T-helper 2 cell treated with Interferon-gamma antibody and Interleukin-4, amounts not matched to agents 5 μg/mL and 100 μg/mL, for 36 hours (primary cell): ENCODE data around the gene POTEH.
"Not testable (repeated sequence)": the region's sequence is repeated elsewhere in the genome, so short reads cannot be mapped to it uniquely, and the experiment has no call there.

Experiments
- DNase-seq: peaks from one replicate; pipeline ENCODE4 v3.0.0; 2021; ENCODE audit warnings: low spot score
- H3K27ac Mint-ChIP-seq: one replicate; pipeline ENCODE4 v1.8.0; 2021; ENCODE audit warnings: mild to moderate bottlenecking, mixed read lengths
- H3K27me3 Mint-ChIP-seq: one replicate; pipeline ENCODE4 v1.8.0; 2021; ENCODE audit warnings: low read depth, mixed read lengths
- H3K36me3 Mint-ChIP-seq: one replicate; pipeline ENCODE4 v1.8.0; 2021; ENCODE audit warnings: low read depth, mixed read lengths
- H3K4me1 Mint-ChIP-seq: one replicate; pipeline ENCODE4 v1.8.0; 2021; ENCODE audit warnings: low read depth, mixed read lengths
- H3K4me3 Mint-ChIP-seq: one replicate; pipeline ENCODE4 v1.8.0; 2022; ENCODE audit warnings: mild to moderate bottlenecking, moderate library complexity, mixed read lengths
- H3K9me3 Mint-ChIP-seq: one replicate; pipeline ENCODE4 v1.8.0; 2021; ENCODE audit warnings: mixed read lengths

The POTEH gene

DNA sequence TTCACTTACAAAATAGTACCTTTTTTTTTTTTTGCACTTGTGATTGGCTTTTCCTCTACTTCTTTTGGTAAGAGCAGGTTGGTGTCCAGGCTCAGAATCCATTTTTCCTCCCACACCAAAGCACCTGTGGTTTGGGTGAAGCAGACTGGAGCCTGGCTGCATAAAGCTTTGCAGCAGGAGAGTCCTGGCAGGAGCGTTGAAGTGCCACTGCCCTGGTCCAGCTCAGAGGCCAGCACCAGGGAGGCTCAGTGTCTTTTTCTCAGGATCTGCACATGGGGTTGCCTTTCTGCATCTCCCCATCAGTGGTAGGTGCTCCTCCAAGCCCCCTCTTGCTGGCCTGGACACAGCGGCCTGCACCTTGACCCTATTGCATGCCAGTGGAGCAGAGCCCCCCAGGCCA is 1.7 kb upstream of the POTEH start:
- not testable (repeated sequence) for H3K4me3 Mint-ChIP-seq, H3K36me3 Mint-ChIP-seq, H3K27ac Mint-ChIP-seq, H3K4me1 Mint-ChIP-seq, DNase-seq, H3K27me3 Mint-ChIP-seq, H3K9me3 Mint-ChIP-seq

DNA sequence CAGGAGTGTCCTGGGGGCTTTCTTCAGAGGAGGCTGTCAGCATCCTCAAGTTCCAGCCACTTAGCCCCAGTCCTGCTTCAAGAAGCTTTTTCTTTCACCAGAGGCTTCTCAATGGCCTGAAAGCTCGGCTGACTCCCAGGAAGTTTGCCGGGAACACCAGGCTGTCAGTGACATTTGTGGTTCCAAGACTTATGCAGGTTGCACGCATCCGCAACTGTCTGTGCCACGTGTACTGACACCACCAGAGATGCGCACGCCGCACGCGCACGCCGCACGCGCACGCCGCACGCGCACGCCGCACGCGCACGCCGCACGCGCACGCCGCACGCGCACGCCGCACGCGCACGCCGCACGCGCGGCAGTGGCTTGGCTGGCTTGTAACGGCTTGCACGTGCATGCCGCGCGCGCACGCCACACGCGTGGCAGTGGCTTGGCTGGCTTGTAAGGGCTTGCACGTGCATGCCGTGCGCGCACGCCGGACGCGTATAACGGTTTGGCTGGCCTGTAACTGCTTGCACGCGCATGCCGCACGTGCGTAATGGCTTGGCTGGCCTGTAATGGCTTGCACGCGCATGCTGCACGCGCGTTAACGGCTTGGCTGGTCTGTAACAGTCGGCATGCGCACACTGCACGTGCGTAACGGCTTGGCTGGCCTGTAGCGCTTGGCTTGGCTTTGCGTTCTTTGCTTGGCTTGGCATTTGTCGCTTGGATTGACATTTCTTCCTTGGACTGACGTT is 646 bp upstream of the POTEH start:
- DNase-seq, H3K4me1 Mint-ChIP-seq, H3K4me3 Mint-ChIP-seq, H3K27me3 Mint-ChIP-seq, H3K9me3 Mint-ChIP-seq, H3K27ac Mint-ChIP-seq, H3K36me3 Mint-ChIP-seq: not testable (repeated sequence)

DNA sequence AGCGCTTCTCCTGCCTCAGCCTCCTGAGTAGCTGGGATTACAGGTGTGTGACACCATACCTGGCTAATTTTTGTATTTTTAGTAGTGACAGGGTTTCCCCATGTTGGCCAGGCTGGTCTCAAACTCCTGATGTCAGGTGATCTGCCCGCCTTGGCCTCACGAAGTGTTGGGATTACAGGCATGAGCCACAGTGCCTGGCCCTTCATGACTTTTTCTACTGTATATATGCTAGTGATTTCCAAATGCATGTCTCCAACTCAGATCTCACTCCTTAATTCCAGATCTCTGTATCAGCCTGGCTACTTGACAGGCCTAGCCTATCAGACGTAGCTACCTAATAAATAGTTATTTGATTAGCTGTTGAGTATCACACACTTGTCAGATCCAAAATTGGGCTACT is 23.8 kb downstream of the POTEH start:
- not testable (repeated sequence) for H3K4me1 Mint-ChIP-seq, H3K27ac Mint-ChIP-seq

DNA sequence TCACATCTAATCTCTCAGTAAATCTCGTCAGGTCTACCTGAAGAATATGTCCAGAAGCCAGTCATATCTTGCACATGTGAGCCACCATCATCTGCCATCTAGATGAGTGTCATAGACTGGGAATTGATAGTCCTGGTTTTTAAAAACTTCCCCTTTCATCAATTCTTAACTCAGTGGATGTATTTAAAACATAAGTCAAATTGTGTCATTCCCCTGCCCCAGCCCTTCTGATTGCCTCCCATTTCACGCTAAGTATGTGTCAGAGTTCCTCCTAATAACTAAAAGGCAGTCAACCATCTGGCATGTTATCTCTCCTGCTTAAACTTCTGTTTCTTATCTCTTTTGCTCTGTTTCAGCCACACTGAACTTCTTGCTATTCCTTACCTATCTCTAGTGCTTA is 24.3 kb downstream of the POTEH start:
- H3K27ac Mint-ChIP-seq, H3K9me3 Mint-ChIP-seq, H3K27me3 Mint-ChIP-seq, DNase-seq, H3K36me3 Mint-ChIP-seq, H3K4me3 Mint-ChIP-seq, H3K4me1 Mint-ChIP-seq: not testable (repeated sequence)

More for the DNA sequence above, 23.8 kb downstream of the POTEH start:
- not testable (repeated sequence) for H3K36me3 Mint-ChIP-seq, H3K27me3 Mint-ChIP-seq, DNase-seq, H3K9me3 Mint-ChIP-seq, H3K4me3 Mint-ChIP-seq

DNA sequence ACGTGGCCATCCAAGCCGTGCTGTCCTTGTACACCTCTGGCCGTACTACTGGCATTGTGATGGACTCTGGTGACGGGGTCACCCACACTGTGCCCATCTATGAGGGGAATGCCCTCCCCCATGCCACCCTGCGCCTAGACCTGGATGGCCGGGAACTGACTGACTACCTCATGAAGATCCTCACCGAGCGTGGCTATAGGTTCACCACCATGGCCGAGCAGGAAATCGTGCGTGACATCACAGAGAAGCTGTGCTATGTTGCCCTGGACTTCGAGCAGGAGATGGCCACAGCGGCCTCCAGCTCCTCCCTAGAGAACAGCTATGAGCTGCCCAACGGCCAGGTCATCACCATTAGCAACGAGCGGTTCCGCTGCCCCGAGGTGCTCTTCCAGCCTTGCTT is 32.1 kb downstream of the POTEH start:
- H3K4me3 Mint-ChIP-seq: not testable (repeated sequence)

DNA sequence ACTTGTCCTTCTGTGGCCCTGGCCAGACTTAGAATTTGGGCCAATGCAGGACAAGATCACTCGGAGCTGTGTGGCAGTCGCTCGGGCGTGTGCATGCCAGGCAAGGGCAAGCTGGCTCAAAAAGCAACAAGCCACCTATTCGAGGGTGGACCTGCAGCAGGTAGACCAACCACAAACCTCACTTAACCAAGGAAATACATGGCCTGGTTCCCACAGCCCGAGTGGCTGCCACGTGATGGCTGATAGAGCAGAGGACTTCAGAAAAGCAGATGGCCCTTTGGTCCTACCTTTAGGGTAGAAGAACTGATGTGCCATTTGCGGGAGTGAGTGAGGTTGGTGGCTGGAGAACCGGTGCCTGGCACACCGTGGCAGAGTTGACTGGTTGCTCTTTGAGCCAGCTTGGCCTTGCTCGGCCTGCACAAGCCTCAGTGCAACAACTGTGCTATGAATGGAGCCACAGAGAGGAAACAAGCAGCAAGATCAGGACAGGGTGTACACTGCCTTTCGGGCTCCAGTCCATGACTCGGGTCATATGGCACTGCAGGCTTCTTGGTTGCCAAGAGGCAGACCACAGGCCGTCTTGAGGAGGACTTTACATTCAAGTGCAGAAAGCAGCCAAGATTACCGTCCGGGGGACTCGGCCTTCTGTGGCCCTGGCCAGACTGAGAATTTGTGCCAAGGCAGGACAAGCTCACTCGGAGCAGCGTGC is 39.5 kb downstream of the POTEH start:
- H3K27ac Mint-ChIP-seq, H3K4me3 Mint-ChIP-seq, H3K36me3 Mint-ChIP-seq, DNase-seq, H3K4me1 Mint-ChIP-seq, H3K9me3 Mint-ChIP-seq, H3K27me3 Mint-ChIP-seq: not testable (repeated sequence)

More for the DNA sequence above, 32.1 kb downstream of the POTEH start:
- not testable (repeated sequence) for H3K9me3 Mint-ChIP-seq, DNase-seq, H3K4me1 Mint-ChIP-seq, H3K36me3 Mint-ChIP-seq, H3K27me3 Mint-ChIP-seq, H3K27ac Mint-ChIP-seq

DNA sequence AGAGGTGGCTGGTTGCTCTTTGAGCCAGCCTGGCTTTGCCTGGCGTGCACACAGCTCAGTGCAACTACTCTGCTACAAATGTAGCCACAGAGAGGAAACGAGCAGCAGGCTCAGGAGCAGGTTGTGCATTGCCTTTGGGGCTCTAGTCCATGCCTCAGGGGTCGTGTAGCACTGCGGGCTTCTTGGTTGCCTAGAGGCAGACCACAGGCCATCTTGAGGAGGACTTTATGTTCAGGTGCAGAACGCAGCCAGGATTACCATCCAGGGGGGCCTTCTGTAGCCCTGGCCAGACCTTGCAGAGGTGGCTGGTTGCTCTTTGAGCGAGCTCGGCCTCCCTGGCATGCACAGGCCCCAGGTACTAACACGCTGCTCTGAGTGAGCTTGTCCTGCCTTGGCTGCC is 41.2 kb downstream of the POTEH start:
- not testable (repeated sequence) for H3K36me3 Mint-ChIP-seq, H3K4me3 Mint-ChIP-seq, H3K27ac Mint-ChIP-seq, H3K27me3 Mint-ChIP-seq, DNase-seq, H3K9me3 Mint-ChIP-seq, H3K4me1 Mint-ChIP-seq

DNA sequence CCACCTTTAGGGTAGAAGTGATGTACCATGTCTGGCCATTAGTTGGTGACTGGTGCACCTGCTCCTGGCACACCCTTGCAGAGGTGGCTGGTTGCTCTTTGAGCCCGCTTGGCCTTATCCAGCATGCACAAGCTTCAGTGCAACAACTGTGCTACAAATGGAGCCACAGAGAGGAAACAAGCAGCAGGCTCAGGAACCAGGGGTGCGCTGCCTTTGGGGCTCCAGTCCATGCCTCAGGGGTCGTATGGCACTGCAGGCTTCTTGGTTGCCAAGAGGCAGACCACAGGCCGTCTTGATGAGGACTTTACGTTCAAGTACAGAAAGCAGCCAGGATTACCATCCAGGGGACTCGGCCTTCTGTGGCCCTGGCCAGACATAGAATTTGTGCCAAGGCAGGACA is 44.6 kb downstream of the POTEH start:
- DNase-seq, H3K36me3 Mint-ChIP-seq, H3K4me3 Mint-ChIP-seq, H3K4me1 Mint-ChIP-seq, H3K27me3 Mint-ChIP-seq, H3K27ac Mint-ChIP-seq, H3K9me3 Mint-ChIP-seq: not testable (repeated sequence)

DNA sequence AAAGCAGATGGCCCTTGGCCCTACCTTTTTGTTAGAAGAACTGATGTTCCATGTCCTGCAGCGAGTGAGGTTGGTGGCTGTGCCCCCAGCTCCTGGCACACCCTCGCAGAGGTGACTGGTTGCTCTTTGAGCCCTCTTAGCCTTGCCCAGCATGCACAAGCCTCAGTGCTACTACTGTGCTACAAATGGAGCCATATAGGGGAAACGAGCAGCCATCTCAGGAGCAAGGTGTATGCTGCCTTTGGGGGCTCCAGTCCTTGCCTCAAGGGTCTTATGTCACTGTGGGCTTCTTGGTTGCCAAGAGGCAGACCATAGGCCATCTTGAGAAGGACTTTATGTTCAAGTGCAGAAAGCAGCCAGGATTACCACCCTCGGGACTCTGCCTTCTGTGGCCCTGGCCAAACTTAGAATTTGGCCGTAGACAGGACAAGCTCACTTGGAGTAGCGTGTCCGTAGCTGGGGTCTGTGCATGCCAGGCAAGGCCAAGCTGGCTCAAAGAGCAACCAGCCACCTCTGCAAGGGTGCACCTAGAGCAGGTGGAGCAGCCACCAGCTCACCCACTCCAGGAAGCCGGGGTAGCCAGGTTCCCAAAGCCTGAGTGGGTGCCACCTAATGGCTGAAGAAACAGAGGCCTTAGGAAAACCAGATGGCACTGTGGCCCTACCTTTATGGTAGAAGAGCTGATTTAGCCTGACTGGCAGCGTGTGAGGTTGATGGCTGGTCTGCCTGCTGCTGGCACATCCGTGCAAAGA is 48.5 kb downstream of the POTEH start:
- H3K9me3 Mint-ChIP-seq, H3K27me3 Mint-ChIP-seq, H3K27ac Mint-ChIP-seq, DNase-seq, H3K4me1 Mint-ChIP-seq, H3K4me3 Mint-ChIP-seq, H3K36me3 Mint-ChIP-seq: not testable (repeated sequence)

DNA sequence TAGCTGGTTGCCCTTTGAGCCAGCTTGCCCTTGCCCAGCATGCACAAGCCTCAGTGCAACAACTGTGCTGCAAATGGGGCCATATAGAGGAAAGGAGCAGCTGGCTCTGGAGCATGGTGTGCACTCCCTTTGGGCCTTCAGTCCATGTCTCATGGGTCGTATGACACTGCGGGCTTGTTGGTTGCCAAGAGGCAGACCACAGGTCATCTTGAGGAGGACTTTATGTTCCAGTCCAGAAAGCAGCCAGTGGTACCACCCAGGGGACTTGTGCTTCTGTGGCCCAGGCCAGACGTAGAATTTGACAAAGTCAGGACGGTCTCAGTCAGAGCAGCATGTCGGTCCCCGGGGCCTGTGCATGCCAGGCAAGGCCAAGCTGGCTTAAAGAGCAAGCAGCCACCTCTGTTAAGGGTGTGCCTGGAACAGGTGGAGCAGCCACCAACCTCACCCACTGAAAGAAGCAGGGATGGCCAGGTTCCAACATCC is 49.1 kb downstream of the POTEH start:
- H3K4me3 Mint-ChIP-seq, DNase-seq, H3K36me3 Mint-ChIP-seq, H3K4me1 Mint-ChIP-seq, H3K27me3 Mint-ChIP-seq, H3K27ac Mint-ChIP-seq, H3K9me3 Mint-ChIP-seq: not testable (repeated sequence)

DNA sequence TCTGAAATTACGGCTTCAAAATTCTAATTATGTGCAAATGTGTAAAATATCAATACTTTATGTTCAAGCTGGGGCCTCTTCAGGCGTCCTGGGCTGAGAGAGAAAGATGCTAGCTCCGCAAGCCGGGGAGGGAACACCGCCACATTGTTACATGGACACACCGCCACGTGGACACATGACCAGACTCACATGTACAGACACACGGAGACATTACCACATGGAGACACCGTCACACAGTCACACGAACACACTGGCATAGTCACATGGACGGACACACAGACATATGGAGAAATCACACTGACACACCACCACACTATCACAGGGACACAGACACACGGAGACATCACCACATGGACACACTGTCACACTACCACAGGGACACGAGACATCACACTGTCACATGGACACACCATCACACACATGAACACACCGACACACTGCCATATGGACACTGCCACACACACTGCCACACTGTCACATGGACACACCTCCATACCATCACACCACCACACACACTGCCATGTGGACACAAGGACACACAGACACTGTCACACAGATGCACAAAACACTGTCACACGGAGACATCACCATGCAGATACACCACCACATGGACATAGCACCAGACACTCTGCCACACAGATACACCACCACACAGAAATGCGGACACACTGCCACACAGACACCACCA is 58.0 kb downstream of the POTEH start:
- H3K36me3 Mint-ChIP-seq, H3K4me1 Mint-ChIP-seq, H3K9me3 Mint-ChIP-seq, H3K27me3 Mint-ChIP-seq, DNase-seq, H3K4me3 Mint-ChIP-seq, H3K27ac Mint-ChIP-seq: not testable (repeated sequence)

DNA sequence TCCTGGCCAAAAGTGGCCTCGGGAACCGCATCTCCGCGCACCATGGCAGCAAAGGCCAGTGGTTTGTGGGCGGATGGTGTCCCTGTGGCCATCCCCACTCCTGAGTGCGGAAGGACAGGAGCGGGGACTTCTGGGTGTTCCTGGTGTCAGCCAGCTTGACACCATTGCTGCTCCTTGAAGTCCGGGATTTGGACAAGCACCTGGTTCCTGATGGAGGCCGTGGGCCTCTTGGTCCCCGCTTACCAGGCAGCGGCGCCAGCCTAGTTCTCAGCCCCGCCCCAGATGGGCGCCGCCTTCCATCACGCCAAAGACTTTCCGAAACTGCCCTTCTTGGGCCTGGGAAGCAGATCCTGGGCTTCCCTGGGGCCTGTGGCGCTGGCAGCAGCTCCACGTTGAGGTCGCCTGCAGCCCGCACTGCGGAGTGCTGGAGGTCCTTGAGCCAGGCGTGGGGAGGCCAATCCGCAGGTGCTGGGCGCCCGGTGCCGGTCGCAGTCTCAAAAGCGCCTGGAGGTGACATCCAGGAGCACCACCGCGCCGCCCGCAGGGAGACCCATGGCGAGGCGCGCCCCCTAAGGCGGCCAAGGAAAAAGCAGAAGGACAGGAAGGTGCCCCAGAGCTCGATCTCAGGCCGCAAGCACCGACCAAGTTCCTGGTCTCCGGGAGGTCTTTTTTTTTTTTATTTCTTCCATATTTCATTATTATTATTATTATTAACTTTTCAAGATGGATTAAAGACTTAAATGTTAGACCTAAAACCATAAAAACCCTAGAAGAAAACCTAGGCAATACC is 59.5 kb downstream of the POTEH start:
- not testable (repeated sequence) for H3K9me3 Mint-ChIP-seq, H3K27me3 Mint-ChIP-seq, H3K27ac Mint-ChIP-seq, H3K36me3 Mint-ChIP-seq, H3K4me1 Mint-ChIP-seq, DNase-seq, H3K4me3 Mint-ChIP-seq

DNA sequence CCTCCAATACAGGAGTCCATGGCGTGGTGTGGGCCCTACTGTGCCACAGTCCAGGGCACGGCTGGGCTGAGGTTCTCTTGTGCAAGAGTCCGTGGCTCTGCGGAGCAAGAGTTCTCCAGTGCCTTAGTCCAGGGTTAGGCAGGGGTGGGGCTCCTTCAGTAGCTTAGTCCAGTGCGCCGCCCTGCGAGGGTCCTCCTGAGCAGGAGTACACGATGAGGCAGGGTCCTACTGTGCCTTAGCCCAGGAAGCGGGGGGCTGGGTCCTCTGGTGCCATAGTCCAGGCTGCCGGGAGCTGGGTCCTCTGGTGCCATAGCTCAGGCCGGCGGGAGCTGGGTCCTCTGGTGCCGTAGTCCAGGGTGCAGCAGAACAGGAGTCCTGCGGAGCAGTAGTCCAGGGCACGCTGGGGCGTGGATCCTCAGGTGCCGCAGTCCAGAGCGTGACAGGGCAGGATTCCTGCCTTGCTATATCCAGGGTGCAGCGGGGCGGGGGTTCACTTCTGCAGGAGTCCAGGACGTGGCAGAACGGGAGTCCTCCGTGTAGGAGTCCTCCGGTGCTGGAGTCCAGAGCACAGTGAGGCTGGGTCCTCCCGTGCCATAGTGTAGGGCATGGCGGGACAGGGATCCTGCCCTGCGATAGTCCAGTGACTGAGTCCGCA is 69.7 kb downstream of the POTEH start:
- H3K9me3 Mint-ChIP-seq, H3K4me1 Mint-ChIP-seq, DNase-seq, H3K36me3 Mint-ChIP-seq, H3K27ac Mint-ChIP-seq, H3K4me3 Mint-ChIP-seq, H3K27me3 Mint-ChIP-seq: not testable (repeated sequence)
